Right renal pelvis (tissue), 4 donors: ENCODE results near the gene VDAC1. TPM values are rescaled to one million over a fixed set of nuclear protein-coding genes. Genes with fewer than 3 reads are reported as not detected.
"Not testable (repeated sequence)": the region's sequence is repeated elsewhere in the genome, so short reads cannot be mapped to it uniquely, and the experiment has no call there.

Experiments used
- DNase-seq, 4 donors: peaks; one replicate each; pipeline ENCODE4 v3.0.0-alpha.2; 2013; ENCODE audit warnings: low read depth in 4 of 4, low spot score in 3 of 4, missing footprints in 1 of 4
- polyA plus RNA-seq, 4 donors: library from polyadenylated mRNA; unstranded; fragments of 120-200 nt; gene quantifications; one replicate each; pipeline ENCODE4 v1.2.1, GENCODE V29; 2013; ENCODE audit not compliant: insufficient read length in 4 of 4

Gene VDAC1
- polyA plus RNA-seq, 4 donors: 184 to 207 (median 205) TPM

DNA sequence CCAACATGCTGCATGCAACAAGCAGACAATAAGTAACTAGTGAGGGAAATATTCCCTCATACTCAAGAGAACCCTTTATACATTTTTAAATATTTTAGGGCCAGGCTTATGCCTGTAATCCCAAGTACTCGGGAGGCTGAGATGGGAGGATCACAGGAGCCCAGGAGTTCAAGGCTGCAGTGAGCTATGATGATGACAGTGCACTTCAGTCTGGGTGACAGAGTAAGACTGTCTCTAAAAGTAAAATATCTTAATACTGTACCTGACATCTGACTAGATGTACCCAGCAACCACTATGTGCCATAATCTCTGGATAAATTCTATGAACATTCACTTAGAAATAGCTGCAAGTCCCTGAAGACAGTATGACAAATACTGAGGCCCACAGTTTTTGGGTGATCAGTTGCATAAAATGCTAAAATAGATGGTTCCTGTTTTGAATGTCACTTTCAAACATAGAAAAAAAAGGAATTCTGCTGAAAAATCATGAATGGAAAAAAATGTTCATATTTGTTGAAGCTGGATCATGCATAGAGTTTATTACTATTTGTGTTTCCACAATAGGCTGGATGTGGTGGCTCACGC, 34.4 kb downstream of the VDAC1 start:
- DNase-seq: no peak

DNA sequence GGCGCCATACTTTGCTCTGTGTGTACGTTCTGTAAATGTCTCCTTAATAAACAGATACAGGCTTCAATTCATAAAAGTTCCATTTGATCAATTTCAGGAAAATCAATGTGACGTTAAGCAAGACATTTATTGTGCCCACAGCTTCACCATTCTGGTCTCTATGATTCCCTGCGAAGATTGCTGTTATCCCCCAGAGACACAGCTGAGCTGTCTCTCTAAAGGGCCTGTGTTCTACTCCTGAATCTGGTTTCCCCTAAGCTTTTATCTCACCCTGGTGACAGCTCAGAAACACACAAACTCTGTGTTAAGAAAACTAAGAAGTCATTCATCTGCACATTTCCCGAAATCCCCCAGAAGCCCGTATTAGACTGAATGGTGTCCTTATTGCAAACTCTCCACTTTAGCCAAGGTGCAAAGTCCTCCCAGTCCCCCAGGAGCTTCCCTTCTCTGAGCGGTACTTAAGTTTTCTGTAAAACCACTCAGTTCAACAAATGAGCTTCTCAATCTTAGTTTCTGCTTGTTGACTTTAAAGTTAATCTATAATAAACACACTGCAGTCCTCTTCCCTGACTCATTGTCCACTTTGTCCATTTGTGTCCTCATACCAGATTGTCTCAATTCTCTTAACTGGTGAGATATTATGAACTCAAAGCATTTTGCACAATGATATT, 35.0 kb downstream of the VDAC1 start:
- DNase-seq: no peak

DNA sequence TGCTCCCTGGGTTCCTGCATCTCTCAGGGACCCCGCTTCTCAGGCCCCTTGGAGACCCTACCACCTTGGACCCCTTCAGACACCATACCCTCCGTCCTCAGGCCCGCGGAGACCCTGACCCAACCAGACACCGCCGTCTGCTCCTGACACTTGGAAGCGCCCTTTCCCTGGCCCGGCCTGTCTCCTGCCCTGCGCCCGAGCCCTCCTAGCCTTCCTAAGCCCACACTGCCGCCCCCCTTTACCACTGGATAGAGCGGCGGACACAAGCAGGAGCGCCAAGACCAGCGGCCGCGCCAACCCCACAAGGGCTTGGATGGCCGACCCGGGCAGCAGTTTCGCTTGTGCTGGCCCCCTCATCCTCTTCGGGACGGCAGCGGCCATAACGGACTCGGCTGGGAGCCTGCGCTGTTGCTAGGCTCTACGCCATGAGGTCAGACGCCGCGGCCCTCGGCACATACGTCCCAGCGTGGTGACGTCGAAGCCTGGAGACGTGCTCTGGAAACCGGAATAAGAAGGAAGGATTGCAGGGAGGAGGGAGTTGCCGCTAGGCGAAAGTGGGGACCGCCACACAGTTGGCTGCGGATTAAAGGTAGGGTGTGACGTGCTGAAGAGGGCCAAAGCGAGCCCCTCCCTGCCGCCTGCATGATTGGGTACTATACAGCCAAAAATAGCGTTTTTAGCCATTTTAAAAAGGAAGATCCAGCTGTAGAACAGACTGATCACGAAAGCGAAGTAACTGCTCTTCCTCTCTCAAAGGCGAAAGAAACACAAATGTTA, 36.4 kb downstream of the VDAC1 start, which contains the start of gene C5orf15:
TSS of gene C5orf15 (minus strand) at position 422 of the 777 bp plus-strand sequence. CDS start at position 381, 41 bp downstream.
- peak; percentile 93 to 95 (median 94) for DNase-seq

DNA sequence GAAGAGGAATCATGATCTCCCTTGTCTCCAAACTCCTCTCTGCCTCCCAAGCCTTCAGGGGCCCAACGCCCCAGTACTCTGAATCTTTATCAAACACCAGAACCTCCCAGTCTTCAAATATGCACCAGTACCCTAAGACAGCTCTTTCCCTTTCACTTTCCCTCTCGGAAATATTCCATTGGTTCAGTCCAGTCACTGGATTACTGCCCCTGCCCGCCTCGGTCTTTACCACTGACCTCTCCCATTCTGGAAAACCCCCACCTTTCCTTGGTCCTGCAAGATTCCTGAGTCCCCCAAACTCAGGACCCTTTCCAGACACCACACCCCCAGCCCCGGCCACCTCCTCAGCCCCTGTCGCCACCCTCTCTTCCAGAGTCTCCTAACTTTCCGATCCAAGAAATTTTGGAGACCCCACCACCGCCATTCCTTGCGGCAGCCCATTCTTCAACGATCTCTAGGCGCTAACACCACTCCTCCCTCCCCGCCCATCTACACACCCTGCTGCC, 37.0 kb downstream of the VDAC1 start:
- DNase-seq: no peak

DNA sequence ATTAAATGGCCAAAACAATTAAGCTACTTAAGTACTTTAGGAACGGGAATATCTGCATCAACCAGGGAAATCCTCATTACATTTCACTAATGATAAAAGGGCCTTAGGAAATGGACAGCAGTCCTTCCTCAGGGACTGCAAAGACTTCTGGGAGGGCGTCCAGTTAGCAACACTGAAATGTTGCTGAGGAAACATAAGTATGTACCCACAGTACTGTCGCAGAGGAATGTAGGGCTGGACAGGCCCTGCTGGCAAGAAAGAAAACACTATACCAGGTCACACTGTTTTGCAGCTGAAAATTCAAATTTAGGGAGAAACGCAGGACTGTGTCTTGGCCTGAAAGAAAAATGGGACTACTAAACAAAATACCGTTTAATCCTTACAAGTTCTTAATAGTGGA, 37.7 kb downstream of the VDAC1 start:
- DNase-seq: no peak

DNA sequence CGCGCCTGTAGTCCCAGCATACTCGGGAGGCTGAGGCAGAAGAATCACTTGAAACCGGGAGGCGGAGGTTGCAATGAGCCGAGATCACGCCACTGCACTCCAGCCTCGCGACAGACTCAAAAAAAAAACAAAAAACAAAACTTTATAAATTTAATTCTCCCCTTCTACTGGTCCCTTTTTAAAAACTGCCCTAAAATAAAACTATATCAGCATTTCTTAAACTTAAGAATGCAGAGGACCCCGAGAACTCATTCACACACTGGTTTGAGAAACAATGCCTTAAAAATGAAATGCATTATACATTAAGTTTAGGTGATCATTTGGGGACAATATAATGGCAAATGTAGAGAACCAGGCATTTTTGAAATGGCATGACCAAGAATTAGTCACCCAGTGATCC, 38.7 kb downstream of the VDAC1 start:
- DNase-seq: no peak

DNA sequence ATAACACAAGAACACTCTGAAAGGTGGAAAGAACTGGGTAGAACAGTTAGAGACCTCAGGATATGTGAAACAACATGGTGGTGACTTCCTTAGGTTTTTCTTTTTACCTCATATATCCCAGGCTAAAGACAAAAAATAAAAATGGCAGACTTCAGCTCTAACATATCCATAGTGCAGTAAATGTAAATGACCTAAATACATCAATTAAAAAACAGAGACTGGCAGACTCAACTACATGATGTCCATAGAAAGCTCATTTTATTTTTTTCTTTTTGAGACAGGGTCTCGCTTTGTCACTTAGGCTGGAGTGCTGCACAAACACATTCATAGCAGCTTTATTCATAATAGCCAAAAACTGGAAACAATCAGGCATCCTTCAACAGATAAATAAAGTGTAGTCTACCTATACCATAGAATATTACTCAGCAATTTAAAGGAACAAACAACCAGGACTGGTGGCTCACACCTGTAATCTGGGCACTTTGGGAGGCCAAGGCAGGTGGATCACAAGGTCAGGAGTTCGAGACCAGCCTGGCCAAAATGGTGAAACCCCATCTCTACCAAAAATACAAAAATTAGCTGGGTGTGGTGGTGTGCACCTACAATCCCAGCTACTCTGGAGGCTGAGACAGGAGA, 41.2 kb downstream of the VDAC1 start:
- DNase-seq: no peak

DNA sequence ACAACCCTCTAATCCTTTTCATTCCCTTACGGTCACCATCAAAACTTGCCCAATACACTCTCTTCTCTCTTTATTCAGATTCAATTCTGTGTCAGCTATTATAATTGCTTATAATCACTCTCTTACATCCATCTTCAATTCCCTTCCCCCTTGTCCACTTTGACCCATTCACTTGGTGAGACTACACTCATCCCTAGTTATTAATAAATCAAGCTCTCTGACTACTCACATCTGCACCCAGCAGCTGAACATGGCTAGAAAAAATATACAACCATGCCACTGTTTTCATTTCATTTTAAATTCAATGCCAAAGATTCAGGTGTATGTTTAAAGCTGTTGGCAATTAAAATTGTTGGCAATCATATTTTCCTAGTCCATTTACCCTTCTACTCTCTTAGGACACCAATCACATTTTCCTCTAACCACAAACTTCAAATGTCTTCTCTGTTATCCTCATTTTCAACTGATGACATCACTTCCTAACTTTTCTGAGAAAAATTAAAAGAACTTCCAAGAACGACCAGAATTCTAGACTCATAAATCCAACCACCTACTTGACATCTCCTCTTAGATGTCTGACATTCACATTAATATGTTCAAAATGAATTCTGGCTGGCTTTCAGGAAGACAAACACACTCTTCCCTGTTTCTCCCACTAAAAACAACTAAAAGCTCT, 41.8 kb downstream of the VDAC1 start:
- DNase-seq: no peak

DNA sequence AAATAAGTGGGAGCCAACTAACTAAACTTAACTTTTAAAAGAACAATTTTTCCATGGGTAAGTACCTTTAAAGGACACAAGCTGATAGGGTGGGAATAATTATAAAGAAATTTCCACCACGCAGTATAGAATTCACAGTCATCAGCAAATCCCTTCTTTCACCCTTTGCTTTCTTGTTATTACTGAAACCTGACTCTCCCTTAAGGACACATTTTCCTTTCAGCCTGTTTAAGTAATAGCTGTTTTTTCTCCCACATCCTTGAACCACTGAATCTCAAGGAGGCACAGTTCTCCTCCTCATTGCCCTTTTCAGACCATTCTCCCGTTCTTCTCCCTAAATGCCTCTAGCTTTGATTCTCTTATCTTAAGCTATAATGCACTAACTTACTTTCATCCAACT, 42.6 kb downstream of the VDAC1 start:
- DNase-seq: no peak

DNA sequence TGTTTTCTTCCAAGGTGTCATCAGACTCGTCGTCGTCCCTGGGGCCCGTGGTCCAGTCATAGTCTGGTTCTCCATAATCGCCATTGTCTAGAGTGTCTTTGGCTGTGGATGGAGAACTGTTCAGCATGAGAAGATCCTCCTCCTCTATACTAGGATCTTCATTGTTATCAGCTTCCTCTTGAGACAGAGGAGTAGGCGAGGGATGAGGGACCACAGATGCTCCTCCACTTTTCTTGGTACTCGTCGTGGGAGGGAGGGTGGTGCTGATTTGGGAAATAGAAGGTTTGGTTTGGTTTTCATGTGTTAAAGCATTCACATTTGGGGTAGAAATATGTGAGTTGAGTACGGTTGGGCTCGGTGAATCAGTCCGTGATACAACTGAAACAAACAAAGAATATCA, 45.1 kb downstream of the VDAC1 start:
- no peak for DNase-seq

DNA sequence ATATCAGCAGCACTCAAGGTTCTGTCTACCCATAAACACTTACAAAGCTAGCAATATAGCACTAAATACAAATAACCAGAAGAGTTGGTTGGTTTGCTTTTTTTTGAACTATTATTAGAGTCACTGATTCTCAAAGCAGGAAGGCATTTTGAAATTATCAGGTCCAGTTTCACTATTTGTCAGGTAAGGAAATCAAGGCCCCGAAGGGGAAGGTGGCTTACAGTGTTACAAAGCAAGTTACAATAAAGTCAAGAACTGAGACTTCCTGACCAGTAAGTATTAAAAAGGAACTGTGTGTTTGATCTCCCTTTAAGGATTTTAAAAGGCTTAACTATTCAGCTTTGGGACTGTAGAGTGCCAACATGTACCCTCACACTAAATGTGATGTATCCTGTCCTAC, 47.2 kb downstream of the VDAC1 start:
- no peak for DNase-seq

DNA sequence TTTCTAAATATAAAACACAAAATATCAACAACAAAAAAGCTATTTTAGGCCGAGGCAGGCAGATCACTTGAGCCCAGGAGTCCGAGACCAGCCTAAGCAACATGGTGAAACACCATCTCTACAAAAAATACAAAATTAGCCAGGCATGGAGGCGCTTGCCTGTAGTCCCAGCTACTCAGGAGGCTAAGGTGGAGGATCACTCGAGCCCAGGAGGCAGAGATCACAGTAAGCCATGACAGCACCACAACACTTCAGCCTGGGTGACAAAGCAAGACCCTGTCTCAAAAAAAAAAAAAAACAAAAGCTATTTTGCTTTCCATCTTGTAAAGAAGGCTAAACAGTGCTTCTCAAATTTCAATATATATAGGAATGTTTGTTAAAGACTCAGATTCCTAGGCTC, 47.7 kb downstream of the VDAC1 start:
- no peak for DNase-seq

DNA sequence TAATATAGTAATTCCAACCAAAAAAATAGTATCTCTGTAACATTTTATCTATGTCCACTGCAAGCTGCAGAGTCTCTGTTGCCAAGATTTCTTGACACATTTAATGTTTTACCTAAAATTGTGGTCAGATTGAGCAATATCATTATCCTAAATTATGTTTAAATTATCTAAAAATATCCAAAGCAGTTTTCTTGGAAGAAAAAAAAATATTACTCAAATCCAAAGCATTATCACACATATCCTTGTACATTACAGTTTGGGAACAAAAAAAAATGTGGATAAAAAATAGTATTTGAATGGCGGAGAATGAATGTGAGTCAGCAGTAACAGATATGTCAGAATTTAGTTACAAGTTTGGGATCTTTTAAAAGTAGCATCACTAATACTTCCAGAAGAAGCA, 48.6 kb downstream of the VDAC1 start:
- DNase-seq: not testable (repeated sequence)

DNA sequence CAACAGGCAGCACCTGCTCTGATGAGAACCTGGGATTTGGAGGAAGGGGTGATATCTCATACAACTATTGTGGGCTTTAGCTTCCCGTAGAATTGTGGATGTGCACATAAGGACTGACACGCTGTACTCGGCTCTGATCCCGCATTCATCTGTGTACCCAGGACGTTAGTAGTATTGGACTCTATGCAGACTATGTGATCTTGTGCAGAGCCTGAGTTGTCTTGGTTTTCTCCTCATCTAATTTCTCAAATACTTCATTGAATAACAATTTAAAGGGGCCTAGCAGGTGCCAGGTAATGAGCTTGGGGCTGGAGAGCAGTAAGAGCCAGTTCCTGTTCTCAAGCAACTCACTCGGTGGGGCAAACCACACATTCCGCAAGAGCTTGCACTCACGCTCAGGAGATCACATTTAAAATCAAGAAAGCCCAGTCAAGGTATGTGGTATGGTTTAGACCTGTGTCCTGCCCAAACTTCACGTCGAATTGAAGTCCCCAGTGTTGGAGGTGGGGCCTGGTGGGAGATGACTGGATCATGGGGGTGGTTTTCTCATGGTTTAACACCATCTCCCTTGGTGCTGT, 51.1 kb downstream of the VDAC1 start:
- no peak for DNase-seq

DNA sequence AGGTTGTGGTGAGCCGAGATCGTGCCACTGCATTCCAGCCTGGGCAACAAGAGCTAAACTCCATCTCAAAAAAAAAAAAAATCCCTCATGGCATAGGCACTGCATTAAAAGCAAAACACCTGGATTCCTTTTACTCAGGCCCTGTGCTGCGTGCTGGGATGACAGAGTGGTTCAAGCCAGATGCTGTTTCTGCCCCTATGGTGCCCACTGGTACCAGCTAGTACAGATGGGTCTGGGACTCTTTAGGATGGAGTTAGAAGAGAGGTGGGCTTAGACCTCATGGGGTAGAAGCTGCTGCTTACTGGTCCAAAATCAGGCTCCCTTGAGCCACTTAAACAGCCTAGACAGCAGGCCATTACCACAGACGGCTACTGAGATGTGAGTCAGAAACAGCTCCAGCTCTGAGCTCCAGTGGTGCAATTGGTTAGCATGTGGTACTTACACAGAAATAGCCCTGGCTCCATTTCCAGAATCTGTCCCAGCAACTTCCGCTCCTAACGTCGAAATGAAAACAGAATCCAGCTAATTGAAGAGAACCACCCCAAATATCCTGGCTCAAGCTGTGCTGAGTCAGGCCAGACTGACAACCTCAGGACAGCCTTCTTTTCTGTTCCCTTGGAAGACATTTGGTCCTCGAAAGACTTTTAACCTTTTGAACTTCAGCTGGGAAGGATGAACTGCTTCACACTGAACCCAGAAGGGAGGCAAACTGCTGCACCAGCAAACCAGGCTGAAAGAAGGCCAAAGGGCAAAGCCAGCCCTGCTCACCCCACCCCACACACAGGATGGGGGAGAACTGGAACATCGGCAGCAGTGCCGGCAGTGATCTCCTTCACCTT, 51.8 kb downstream of the VDAC1 start:
- DNase-seq: no peak

DNA sequence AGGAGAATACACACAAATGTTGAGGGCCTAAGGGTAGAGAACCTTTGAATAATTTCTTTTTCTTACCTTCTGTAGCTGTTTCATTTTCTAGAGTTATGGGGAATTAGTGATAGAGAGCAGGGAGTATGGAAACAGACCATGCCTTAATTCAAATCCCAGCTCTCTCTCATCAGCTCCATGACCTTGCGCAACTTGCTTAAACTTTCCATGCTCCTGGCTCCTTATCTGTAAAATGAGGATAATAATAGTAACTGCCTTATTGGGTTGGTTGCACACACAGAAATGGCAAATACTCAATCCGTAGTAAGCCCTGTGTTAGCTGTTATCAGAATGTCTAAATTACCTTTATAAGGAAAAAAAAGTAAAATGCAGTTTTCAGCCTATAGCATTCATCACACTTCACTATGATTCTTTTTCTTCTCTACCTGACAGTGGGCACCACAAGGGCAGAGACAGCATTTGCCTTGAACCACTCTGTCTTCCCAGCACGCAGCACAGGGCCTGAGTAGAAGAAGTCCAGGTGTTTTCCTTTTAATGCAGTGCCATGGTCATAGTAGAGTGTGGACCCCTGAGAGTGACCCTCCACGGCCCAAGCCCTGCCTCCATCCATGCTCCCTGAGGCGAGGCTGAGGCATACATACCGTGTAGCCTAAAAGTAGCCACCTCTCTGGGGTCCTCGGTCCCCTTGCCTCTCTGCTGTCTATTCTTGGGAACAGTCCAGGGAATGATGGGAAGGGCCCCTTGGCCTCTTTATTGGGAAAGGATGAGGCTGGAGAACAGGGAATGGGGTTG, 53.8 kb downstream of the VDAC1 start:
- DNase-seq: no peak

DNA sequence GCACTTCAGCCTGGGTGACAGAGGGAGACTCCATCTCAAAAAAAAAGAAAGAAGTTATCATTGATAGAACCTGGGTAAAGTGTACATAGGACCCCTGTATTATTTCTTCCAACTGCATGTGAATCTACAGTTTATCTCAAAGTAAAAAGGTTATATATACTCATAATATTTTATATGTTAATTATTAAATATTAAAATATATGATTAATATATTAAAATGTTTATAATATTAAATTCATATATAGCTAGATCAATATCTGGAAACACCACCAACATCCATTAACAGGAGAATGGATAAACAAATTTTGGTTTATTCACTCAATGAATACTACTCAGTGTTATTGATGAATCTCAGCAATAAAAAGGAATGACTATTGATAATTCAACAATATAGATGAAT, 56.1 kb downstream of the VDAC1 start:
- DNase-seq: no peak

DNA sequence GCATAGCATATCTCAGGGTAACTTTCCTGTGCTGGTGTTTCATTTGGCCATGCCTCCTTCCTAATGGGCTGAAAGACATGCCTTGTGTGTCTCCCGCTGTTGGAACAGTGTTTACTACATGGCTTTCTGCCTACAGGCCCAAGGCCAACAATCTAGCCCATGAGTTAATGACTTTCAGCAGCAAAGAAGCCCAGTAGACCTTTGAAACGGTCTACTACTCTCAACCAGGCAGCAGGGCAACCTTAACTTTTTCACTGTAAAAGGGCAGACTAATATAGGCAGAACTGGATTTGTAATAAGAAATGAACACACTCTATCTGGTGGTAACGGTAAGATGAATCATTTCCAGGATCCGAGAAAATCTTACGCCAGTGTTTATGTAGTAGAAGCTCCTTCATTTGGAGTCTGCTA, 57.3 kb downstream of the VDAC1 start:
- DNase-seq: no peak

DNA sequence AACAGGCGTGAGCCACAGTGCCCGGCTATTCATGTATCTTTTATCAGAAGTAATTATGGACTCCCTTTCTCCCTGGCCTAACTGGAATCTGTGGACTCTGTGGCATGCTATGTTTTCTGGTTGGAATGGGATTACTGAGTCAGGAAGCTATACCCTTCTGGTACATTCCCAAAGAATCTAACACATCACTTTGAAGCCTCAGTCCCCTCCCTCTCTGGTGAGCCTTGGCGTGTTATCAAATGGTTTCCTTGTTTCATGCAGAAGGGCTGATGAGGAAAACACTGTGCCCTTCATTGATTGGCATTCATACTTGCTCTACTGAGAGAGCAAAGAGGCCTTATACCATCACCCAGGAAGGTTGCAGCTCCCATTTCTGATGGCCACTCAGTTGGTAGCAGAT, 59.2 kb downstream of the VDAC1 start:
- no peak for DNase-seq
